Kidney glomerular epithelial cell (primary cell): ENCODE measurements around the gene PFDN6.

ENCODE experiments used
- DNase-seq: peaks from one replicate; lab custom pipeline; 2025; lab: John Stamatoyannopoulos, UW

The PFDN6 gene

DNA sequence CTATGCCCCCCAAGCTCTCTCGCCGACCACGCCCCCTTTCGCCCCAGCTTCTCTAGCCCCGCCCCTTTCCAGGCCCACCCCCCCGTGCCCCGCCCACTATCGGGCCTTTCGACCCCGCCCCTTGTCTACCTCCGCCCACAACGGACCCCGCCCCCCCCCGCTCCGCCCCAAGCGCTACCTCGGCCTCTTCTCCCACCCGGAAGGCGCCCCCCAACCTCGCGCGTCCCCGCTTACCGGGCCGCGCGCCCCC is 27.9 kb downstream of the PFDN6 start:
- DNase-seq: no peak

DNA sequence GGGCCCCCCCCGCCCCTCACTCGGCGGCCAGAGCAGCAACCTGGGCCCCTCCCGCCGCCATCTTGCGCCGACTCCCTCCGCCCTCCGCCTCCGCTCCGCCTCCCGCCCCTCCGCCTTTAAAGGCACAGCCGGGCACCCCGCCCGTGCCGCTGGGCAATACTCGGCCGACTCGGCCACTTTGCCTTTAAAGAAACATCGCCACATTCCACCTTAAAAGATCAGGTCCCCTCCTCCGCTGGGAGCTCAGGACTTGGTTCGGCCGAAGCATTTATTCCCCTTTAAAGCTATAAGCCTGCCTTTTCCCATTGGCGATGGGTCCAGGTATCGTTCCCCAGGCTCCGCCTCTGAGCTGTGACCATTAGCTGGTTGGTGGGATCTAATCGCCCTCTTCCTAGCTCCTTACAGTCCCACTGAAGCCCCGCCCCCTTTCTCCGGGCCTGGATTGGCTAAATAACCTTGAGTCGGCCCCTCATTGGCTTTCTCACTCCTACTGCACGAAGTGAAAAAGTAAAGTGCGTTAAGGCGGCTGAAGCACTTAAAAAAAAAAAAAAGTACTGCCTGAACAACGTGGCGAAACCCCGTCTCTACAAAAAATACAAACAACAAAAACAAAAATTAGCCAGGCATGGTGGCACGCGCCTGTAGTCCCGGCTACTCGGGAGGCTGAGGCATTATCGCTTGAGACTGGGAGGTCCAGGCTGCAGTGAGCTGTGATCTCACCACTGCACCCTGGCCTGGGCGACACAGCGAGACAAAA is 28.4 kb downstream of the PFDN6 start, which contains the start of gene ZBTB22:
TSS of gene ZBTB22 (minus strand) at position 76 of the 757 bp plus-strand sequence. CDS start 828 bp downstream, outside the sequence.
- peak; percentile 96 for DNase-seq

DNA sequence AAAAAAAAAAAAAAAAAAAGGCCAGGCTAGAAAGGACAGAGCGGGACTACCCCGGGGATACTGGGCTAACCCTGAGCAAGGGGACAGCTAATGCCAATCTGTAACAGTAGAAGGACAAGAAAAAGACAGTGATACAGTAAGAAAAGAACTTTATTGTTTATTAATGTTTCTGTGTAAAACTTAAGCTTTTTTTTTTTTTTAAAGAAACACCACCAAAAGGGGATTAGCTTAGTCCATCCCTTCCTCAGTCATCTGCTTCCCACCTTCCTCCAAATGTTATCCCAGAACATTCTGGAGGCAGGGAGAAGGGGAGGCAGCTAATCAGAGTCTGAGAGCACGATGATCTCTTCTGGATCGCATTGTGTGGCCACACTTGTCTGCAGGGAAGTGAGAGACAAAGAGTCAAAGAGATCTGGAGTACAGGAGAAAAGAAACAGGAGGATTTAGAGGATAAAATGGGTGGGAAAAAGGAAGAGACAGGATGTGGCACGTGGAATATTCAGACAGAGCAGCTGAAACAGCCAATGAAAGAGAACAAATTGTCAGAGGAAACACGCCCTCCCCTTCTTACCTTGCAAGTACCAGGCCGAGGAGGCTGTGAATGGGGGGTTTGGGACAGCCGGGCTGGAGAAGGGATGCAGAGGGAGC is 29.1 kb downstream of the PFDN6 start:
- no peak for DNase-seq

DNA sequence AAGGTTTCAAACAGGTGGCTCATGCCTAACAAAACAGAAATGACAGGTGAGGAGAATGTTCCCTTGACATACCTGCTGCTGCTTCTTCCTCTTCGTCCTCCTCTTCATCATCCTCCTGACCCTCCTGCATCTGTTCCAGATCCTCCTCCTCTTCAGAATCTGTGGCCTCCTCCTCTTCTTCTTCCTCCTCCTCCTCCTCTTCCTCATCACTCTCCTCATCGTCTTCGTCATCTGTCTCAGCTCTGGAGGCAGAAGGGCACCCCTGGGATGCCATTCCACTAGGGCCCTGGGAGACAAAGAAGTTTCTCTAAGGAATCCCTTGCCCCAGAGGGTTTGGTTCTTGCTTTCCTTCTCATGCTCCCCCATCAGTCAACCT is 30.5 kb downstream of the PFDN6 start:
- DNase-seq: no peak

GRCh38 chr6:33320315-33321181 is 31.1 kb downstream of the PFDN6 start:
- DNase-seq: peak; percentile 69

DNA sequence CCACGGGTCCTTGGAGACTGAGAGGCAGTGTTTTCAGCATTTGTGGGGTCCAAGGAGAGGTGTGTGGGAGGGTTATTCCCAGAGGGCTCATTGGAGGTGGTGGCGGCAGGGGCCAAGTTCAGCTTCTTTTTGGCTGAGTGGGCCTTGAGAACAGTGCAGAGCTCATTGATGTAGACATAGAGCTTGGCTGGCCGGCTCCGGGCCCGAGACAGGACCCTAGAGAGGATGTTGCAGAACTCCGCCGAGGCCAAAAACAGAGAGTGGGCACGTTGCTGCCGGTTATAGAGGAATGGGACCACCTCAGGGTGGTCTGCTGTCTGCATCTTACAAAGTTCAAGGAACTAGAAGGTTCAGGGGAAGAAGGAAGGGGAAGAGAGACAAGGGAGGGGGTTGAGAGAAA is 31.8 kb downstream of the PFDN6 start:
- no peak for DNase-seq

GRCh38 chr6:33323623-33323948 is 34.2 kb downstream of the PFDN6 start:
- DNase-seq: no peak

- DNase-seq: no peak
Measured at GRCh38 chr6:33324125-33324524, 34.7 kb downstream of the PFDN6 start.

DNA sequence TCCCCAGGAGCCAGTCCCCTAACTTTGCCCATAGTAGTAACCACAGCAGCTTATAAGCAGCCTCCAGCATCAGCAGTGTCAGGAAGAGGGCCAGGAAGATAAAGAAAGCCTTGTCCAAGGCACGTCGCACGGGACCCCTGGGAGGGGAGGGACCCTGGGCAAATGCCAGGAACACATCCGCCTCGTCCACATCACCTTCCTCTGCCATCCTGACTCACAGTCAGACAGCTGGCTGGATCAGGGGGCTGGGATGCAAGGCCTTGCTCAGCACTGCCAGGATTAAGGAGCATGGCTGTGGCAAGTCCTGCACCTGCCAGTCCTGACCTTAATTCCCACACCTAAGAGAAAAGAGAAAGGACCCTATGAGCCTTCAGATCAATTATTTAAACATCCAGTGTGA is 39.7 kb downstream of the PFDN6 start:
- no peak for DNase-seq

- DNase-seq: no peak
Measured at GRCh38 chr6:33330736-33331135, 41.3 kb downstream of the PFDN6 start.

DNA sequence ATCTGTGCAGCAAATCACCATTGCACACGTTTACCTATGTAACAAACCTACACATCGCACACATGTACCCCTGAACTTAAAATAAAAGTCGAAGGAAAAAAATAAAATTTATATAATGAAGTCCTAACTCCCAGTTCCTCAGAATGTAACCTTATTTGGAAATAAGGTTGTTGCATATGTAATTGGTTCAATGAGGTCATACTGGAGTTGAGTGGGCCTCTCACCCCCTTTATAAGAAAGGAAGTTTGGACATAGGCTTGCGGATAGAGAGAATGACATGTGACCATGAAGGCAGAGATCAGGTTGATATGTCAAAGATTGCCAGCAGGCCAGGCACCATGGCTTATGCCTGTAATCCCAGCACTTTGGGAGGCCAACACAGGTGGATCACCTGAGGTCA is 44.3 kb downstream of the PFDN6 start:
- no peak for DNase-seq

DNA sequence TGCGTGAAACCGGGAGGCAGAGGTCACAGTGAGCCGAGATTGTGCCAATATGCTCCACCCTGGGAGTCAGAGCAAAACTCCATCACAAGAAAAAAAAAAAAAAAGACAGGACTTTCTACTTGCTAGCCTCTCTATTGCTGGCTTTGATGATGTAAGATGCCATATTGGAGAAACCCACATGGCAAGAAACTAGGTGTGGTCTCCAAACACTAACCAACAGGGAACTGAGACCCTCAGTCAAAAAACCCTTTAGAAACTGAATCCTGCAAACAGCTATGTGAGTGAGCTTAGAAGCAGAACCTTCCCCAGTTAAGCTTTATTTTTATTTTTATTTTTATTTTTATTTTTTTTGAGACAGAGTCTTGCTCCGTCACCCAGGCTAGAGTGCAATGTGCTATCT is 46.5 kb downstream of the PFDN6 start:
- DNase-seq: no peak

DNA sequence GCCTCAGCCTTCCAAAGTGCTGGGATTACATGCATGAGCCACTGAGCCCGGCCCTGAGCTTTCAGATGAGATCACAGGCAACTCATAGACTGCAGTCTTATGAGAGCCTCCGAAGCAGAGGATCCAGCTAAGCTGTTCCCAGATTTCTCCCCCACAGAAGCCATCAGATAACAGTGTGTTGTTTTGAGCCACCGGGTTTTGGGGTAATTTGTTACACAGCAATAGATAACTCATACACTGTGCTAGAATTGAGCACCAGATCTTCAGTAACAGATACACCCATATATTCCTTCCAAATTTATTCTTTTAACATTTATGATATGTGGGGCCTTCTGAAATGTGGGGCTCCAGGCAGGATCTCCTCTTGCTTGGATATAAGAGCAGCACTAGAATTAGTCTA is 47.1 kb downstream of the PFDN6 start:
- DNase-seq: no peak

DNA sequence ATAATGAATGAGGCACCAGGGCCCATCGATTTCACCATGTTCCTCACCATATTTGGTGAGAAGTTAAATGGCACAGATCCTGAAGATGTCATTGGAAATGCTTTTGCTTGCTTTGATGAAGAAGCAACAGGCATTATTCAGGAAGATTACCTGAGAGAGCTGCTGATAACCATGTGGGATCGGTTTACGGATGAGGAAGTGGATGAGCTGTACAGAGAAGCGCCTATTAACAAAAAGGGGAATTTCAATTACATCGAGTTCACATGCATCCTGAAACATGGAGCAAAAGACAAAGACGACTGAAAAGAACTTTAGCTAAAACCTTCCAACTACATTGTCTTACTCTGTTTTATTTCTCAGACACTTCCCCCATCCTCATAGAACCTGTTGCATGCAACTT is 49.8 kb downstream of the PFDN6 start:
- no peak for DNase-seq
